ENCODE data around the gene GTF3C5. TPM values are rescaled to one million over a fixed set of nuclear protein-coding genes. Genes with fewer than 3 reads are reported as not detected.
"Not testable (repeated sequence)": the region's sequence is repeated elsewhere in the genome, so short reads cannot be mapped to it uniquely, and the experiment has no call there.

The GTF3C5 gene
- total and polyA plus RNA-seq, 2 experiments from 2014 or later, result 52.5 to 66.0 TPM

- not testable (repeated sequence) for H3K27ac ChIP-seq, H3K27me3 ChIP-seq
- WGBS (ENCODE audit: low lambda C conversion rate, missing lambda C conversion rate), result 85% methylated on average over 6 of the region's 8 CpGs
These were observed 31.8 kb downstream of the GTF3C5 start for GRCh38 chr9:133062569-133062968.

GRCh38 chr9:133063159-133063499 is 32.3 kb downstream of the GTF3C5 start:
- 92% methylated on average over 8 of the region's 8 CpGs for WGBS (ENCODE audit: low lambda C conversion rate, missing lambda C conversion rate)
- H4K20me1 ChIP-seq (ENCODE audit: insufficient read depth, poor library complexity, severe bottlenecking), result no peaks in the 10 kb centered on the region
- no peak overlapping the region for H3K27ac ChIP-seq
- H3K9me3 ChIP-seq (ENCODE audit: low read depth), result no peaks in the 10 kb centered on the region
- no peaks in the 10 kb centered on the region for H3K79me2 ChIP-seq
- no peak overlapping the region for H3K4me2 ChIP-seq
- H2AFZ ChIP-seq, result no peak overlapping the region
- H3K4me1 ChIP-seq (ENCODE audit: insufficient read depth), result peaks cover 6% of the 10 kb centered on the region
- no peaks in the 10 kb centered on the region for H3K36me3 ChIP-seq (replicated peaks; ENCODE audit: insufficient read depth, low read depth)
- DNase-seq (ENCODE audit: low spot score), result no peak
- H3K27me3 ChIP-seq, result no peaks in the 10 kb centered on the region
- no peaks in the 10 kb centered on the region for H3K9me2 ChIP-seq (replicated peaks; ENCODE audit: insufficient read depth)
- H3K4me3 ChIP-seq, result no peak overlapping the region
- TF ChIP-seq EZH2 (IDR thresholded peaks at IDR 0.05; ENCODE audit: borderline replicate concordance) (no peak), CTCF (IDR thresholded peaks at IDR 0.05; ENCODE audit: poor library complexity) (no peak), EZH2phosphoT487 (IDR thresholded peaks at IDR 0.05; ENCODE audit: low read depth, severe bottlenecking, unreplicated experiment) (no peak)

More at GRCh38 chr9:133062569-133062968, 31.8 kb downstream of the GTF3C5 start:
- not testable (repeated sequence) for H4K20me1 ChIP-seq (ENCODE audit: insufficient read depth, poor library complexity, severe bottlenecking); DNase-seq (ENCODE audit: low spot score); H3K4me3 ChIP-seq; H3K9me2 ChIP-seq (replicated peaks; ENCODE audit: insufficient read depth); H3K4me1 ChIP-seq (ENCODE audit: insufficient read depth); H2AFZ ChIP-seq; H3K79me2 ChIP-seq; H3K36me3 ChIP-seq (replicated peaks; ENCODE audit: insufficient read depth, low read depth); H3K9me3 ChIP-seq (ENCODE audit: low read depth); H3K4me2 ChIP-seq

GRCh38 chr9:133063500-133064231 is 32.9 kb downstream of the GTF3C5 start:
- Histone ChIP-seq H3K27ac (no peak overlapping the region), H3K9me2 (replicated peaks; ENCODE audit: insufficient read depth) (no peaks in the 10 kb centered on the region), H3K4me3 (no peak overlapping the region), H3K4me1 (ENCODE audit: insufficient read depth) (peaks cover 6% of the 10 kb centered on the region), H3K4me2 (no peak overlapping the region), H4K20me1 (ENCODE audit: insufficient read depth, poor library complexity, severe bottlenecking) (no peaks in the 10 kb centered on the region), H3K27me3 (no peaks in the 10 kb centered on the region), H3K79me2 (no peaks in the 10 kb centered on the region), H2AFZ (no peak overlapping the region), H3K9me3 (ENCODE audit: low read depth) (no peaks in the 10 kb centered on the region), H3K36me3 (replicated peaks; ENCODE audit: insufficient read depth, low read depth) (no peaks in the 10 kb centered on the region)
- no peak for DNase-seq (ENCODE audit: low spot score)
- TF ChIP-seq CTCF (IDR thresholded peaks at IDR 0.05; ENCODE audit: poor library complexity), result no peak
- no peak for TF ChIP-seq EZH2 (IDR thresholded peaks at IDR 0.05; ENCODE audit: borderline replicate concordance)
- TF ChIP-seq EZH2phosphoT487 (IDR thresholded peaks at IDR 0.05; ENCODE audit: low read depth, severe bottlenecking, unreplicated experiment), result no peak
- 92% methylated on average over 12 of the region's 14 CpGs for WGBS (ENCODE audit: low lambda C conversion rate, missing lambda C conversion rate)

- Histone ChIP-seq H4K20me1 (ENCODE audit: insufficient read depth, poor library complexity, severe bottlenecking) (no peaks in the 10 kb centered on the region), H3K9me2 (replicated peaks; ENCODE audit: insufficient read depth) (no peaks in the 10 kb centered on the region), H3K4me3 (no peak overlapping the region), H3K9me3 (ENCODE audit: low read depth) (no peaks in the 10 kb centered on the region), H3K4me1 (ENCODE audit: insufficient read depth) (peaks cover 6% of the 10 kb centered on the region), H2AFZ (no peak overlapping the region), H3K36me3 (replicated peaks; ENCODE audit: insufficient read depth, low read depth) (no peaks in the 10 kb centered on the region), H3K79me2 (no peaks in the 10 kb centered on the region), H3K4me2 (no peak overlapping the region), H3K27me3 (no peaks in the 10 kb centered on the region), H3K27ac (no peak overlapping the region)
- WGBS (ENCODE audit: low lambda C conversion rate, missing lambda C conversion rate), result 96% methylated on average over 25 of the region's 30 CpGs
- TF ChIP-seq EZH2 (IDR thresholded peaks at IDR 0.05; ENCODE audit: borderline replicate concordance) (no peak), CTCF (IDR thresholded peaks at IDR 0.05; ENCODE audit: poor library complexity) (no peak), EZH2phosphoT487 (IDR thresholded peaks at IDR 0.05; ENCODE audit: low read depth, severe bottlenecking, unreplicated experiment) (no peak)
- DNase-seq (ENCODE audit: low spot score), result no peak
These were observed 33.7 kb downstream of the GTF3C5 start for GRCh38 chr9:133064241-133065069.

Data from hepatocyte (in vitro differentiated cells).